ENCODE data around the gene CD86.

DNA sequence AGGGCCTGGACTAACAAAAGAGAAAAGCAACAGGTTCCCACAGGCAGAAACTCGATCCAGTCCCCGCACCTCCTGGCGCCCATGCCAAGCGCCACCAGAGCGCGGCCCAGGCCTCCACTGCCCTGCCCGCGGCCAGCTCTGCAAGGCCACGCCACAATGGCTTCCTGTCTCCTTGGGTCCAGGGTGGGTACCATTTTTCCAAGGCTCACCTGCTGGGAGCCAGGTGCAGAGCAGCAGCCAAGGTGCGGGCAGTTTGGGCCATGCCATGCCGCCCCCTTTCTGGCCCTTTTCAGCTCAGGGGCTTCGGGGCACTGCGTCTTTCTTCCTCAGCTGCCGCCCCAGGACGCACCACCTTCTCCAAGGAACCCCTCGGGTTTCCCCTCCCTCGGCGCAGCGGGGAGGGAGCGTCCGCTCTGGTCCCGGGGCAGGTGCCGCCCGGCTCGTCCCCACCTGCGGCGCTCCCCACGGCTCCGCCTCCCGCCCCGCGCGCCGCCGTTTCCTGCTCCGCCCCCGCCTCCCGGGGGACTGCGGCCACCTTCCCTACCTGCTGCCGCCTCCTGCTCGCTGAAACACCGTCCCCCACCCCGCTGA is 33.3 kb upstream of the CD86 start, which contains the start of gene ILDR1:
- TF ChIP-seq, protein P1, sequence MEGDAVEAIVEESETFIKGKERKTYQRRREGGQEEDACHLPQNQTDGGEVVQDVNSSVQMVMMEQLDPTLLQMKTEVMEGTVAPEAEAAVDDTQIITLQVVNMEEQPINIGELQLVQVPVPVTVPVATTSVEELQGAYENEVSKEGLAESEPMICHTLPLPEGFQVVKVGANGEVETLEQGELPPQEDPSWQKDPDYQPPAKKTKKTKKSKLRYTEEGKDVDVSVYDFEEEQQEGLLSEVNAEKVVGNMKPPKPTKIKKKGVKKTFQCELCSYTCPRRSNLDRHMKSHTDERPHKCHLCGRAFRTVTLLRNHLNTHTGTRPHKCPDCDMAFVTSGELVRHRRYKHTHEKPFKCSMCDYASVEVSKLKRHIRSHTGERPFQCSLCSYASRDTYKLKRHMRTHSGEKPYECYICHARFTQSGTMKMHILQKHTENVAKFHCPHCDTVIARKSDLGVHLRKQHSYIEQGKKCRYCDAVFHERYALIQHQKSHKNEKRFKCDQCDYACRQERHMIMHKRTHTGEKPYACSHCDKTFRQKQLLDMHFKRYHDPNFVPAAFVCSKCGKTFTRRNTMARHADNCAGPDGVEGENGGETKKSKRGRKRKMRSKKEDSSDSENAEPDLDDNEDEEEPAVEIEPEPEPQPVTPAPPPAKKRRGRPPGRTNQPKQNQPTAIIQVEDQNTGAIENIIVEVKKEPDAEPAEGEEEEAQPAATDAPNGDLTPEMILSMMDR (IDR thresholded peaks at IDR 0.05; ENCODE audit: poor library complexity, severe bottlenecking), result no peak
- TF ChIP-seq TAF1 (IDR thresholded peaks at IDR 0.05; ENCODE audit: low read depth) (no peak), POLR2AphosphoS5 (IDR thresholded peaks at IDR 0.05) (no peak), EP300 (conservative IDR thresholded peaks at IDR 0.05; ENCODE audit: poor library complexity, severe bottlenecking) (no peak), MXI1 (conservative IDR thresholded peaks at IDR 0.05; ENCODE audit: poor library complexity, severe bottlenecking) (no peak), SMC3 (conservative IDR thresholded peaks at IDR 0.05; ENCODE audit: poor library complexity) (no peak)

Measured in neural cell (in vitro differentiated cells).